GM11168 (cell line): ENCODE results near the gene RAB11FIP3.

Experiments used
- in situ Hi-C: fragments of 300-500 bp; cut with MboI; formaldehyde crosslinking; loops from one replicate; pipeline ENCODE4 v1.12.0; 2022; ENCODE audit warnings: low sequenced_read_pairs; ENCODE audit not compliant: unreplicated experiment

Gene RAB11FIP3

DNA sequence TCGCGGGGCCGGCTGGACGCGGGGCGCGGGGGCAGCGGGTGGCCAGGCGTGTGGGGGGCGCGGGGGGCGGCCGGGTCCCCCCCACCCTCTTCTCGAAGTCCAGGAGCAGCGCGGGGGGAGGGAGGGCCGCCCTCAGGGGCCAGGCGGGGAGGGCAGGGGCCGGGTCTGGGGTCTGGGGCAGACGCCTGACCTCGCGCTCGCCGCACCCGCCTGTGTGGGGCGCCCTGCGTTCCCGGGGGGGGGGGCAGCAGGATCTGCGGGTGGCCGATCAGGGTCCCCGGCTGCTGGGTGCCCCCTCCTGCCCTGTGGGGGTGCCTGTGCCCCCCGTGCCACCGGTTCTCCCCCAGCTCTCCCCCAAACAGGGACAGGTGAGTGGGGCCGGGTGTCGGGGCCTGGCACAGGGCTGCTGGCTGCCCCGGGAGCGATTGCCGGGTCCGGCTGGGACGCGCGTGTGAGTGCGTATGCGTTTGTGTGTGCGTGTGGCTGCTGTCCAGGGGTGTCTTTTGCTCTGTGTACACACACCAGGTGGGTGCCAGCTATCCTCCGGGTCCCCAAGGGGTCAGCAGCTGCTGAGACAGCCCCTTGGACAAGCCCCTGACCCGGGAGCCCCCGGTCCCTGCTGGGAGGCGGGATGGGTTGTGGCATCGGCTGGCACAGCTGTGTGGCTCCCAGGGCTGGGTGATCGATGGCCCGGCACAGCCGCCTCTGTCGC, 135.4 kb downstream of the RAB11FIP3 start:
- in situ Hi-C loops: no loop called here

DNA sequence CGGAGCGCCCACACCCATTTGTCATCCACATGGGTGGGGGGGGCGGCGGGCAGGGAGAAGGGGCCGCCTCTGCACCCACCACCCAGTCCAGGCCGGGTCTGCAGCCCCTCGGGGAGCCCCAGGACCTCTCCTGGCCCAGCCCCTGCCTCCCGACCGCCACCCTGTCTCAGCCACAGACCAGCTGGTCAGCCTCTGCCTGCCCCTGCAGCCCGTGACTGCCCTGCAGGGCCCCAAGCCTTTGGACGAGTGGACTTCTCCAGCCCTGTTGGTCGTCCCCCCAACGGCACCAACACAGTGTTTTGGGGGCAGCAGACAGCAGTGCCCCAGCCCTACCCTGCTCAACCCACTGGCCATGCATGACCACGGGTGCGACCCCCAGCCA, 136.0 kb downstream of the RAB11FIP3 start:
- in situ Hi-C loops: no loop called here

- in situ Hi-C loops: no loop called here
These were observed 136.8 kb downstream of the RAB11FIP3 start for GRCh38 chr16:561957-562938.

DNA sequence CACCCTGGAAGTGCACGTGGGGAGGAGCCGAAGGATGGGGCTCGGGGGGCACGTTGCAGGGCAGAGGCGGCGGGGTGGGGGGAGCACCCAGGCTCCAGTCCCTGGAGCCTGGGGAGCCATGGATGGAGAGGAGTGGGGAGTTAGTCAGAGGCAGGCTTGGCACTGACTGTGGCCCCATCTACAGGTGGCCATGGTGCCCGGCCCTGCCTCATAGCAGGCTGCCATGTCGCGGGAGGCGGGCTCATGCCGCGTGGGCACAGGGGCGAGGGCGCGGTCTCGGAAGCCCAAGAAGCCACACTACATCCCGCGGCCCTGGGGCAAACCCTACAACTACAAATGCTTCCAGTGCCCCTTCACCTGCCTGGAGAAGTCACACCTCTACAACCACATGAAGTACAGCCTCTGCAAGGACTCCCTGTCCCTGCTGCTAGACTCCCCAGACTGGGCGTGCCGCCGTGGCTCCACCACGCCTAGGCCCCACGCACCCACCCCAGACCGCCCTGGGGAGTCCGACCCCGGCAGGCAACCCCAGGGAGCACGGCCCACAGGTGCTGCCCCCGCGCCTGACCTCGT, 137.7 kb downstream of the RAB11FIP3 start:
- in situ Hi-C loops: no loop called here

DNA sequence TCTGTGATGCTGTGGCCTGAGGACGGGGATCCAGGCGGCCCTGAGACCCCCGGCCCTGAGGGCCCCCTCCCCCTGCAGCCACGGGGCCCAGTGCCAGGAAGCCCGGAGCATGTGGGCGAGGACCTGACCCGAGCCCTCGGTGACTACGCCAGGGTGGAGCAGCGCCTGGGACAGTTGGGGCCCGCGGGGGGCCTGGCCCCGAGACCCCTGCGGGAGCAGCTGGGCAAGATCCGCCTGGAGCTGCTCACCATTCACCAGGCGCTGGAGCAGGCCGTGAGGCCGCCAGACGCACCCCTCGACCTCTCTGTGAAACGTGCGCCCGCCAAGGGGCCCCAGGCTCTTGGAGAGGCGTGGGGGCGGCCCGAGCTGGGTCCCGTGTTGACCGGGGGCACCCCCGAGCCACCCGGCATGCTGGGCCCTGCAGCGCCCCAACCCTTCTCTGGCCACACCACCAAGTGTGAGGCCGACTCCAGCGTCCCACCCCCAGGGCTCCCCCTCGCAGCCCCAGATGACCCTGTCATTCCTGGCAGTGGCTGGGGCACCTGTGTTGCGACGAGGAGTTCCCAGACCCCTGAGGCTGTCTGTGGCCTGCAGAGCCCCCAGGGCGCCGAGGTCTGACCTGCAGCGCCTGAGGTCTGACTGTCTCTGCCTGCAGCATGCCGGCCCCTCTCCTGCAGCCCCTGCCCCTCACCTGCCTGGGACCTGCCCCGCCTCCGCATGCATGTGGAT, 139.4 kb downstream of the RAB11FIP3 start:
- in situ Hi-C loops: no loop called here

DNA sequence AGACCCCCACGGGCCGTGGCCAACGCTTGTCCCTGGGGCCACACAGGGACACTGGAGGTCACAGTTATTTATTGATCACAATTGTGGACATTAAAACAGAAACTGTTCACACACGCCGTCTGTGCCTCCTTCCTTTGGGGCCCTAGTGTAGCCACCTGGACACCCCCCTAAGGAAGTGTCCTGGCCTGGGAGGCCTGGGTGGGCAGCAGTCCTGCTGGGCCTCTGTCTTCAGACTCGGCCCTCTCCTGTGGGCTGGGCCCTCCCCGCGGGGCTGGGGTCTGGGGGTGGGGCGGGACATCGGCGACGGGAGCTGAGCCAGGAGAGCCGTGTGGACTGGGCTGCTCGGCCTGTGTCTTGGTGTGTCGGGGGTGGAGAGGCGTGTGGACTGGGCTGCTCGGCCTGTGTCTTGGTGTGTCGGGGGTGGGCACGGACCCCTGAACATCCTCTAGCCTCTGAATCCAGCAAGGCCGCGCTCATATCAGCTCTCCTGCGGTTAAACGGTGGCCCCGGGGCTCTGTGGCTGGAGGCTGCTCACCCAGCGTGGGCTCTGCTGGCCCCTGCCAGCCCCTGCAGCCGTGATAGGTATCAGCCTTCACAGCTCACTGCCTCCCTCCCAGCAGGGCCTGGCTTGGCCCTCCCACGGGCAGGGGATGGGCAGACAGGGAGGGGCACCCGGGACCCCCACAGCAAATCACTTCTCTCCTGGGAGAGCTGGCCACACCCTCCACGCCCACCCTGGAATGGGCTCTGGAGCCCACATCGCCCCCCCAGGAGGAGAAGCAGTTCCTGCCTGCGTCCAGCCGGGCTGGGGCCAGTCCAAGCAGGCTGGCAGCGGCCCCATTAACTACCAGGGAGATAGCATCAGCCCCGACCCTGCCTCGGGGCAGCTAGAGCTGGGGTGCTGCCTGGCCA, 140.2 kb downstream of the RAB11FIP3 start:
- in situ Hi-C loops: no loop called here

- in situ Hi-C loops: no loop called here
These were observed 141.3 kb downstream of the RAB11FIP3 start, which contains the start of gene NHLRC4 for GRCh38 chr16:566475-567372. Gene NHLRC4, plus strand, starts transcription at chr16:567005. Its CDS starts 1,043 bp downstream, at chr16:568048.

DNA sequence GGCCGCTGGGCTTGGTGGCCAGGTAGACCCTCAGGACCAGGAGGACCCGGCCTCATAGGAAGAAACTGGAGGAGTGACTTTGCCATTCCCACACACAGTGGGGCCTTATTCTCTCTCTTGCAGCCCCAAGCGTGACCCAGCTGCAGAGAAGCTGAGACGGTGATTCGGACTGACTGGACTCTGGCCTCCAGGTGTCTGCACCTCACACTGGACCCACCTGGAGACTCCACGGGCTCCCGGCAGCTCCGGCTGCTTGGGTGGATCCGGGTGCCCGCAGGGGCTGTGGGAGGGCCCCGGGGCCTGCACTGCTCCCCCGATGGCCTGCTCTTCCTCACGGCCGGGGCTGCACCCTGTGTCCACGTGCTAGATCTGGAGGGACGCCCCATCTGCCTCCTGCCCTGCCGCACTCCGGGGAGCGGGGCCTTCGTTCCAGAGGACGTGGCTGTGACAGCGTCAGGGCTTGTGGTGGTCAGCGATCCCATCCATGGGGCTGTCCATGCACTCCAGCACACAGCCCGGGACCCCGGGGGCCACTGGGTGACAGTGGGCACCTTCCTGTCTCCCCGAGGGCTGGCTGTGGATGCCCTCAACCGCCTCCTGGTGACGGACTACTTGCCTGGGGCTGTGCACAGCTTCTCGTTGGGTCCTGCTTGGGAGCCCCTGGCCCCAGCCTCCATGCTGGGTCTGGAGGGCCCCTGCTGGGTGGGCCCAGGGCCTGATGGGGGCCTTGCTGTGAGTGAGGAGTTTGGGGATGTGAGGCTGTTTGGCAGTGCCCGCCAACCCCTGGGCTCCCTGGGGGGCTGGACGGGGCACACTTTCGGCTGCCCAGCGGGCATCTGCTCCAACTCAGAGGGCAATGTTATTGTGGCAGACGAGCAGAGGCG, 142.2 kb downstream of the RAB11FIP3 start:
- in situ Hi-C loops: no loop called here

DNA sequence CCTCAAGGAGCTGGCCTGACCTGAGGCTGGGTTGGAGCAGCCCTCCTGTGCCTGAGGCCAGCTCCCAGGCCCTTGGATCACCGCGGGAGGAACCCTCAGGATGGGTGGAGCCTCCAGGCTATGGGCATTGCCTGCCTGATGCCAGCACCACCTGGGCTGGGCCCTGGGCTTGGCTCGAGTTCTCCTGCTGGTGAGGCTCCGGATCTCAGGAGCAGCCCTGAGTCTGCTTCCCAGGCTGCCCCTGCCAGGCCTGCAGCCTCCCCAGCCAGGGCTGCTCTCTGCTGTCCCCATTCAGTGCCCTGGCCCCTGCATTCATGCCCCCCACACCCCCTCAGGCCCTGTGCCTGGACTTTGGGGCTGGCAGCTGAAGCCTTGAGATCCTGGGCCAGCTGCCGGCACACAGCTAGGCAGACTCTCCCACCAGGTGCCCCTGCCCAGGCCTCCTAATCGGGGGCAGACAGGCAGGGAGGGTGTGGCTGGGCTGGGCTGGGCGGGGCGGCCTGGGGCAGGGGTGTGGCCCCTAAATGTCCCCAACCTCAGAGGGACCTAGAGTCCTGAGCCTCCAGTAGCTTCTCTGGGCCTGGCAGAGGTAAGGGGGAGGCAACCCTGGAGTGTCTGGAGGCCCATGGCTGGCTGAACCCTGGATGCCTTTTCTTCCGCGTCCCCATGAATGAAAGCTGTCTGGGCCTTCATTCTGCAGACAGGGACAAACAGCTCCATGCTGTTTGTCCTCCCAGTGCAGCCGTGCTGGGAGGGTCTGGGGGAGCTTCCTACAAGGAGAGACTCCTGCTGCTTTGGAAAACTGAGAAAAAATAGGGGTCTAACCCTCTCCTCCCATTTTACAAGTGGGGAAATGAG, 143.2 kb downstream of the RAB11FIP3 start:
- in situ Hi-C loops: no loop called here

DNA sequence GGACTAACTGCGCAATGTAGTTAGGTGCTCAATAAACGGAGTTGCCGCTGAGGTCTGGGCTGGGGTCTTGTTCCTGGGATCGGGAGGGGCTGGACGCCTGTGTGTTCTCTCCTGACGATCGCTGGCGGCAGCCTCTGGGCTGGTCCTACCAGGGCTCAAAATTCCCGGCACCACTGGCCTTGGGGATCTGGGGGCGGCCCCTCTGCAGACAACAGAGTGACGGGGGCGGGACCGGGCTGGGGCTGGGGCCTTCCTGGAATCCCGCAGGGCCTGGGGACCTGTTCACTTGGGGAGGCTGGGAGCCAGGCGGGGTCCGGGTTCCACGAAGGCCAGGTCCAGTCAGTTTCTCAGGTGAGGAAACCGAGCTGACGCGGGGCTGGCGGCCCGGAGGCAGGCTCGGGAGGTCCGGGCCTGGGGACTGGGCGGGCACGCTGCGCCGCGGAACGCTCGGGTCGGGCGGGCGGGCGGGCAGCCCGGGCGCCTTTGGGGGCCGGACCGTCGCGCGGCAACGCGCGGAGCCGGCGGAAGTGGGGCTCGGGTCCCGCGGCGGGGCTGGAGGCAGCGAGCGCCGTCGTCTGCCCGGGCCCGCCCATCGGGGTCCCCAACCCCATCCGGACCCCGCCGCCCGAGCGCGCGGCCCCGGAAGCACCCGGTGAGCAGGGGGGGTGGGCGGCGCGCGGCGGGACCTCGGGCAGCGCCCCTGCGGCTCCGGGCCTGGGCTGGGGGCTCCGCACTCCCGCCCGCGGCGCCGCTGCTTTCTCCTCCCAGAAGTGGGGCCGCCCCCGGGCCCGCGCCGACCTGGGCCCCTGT, 144.2 kb downstream of the RAB11FIP3 start, which contains the start of gene PIGQ:
PIGQ (plus strand) TSS at position 524 of the 810 bp plus-strand sequence. CDS start 4,107 bp downstream, outside the sequence.
- in situ Hi-C loops: no loop called here
